VCaP (cell line): ENCODE measurements around the gene ATP6V1G3.
"Not testable (repeated sequence)": the region's sequence is repeated elsewhere in the genome, so short reads cannot be mapped to it uniquely, and the experiment has no call there.

ENCODE experiments used
- H3K27ac ChIP-seq: fragments of 450-650 bp; 2 replicates; pipeline ENCODE4 v1.5.1; 2017
- CTCF ChIP-seq: fragments of 450-650 bp; conservative IDR thresholded peaks from 2 replicates; pipeline ENCODE4 v1.5.1; 2017; ENCODE audit warnings: mild to moderate bottlenecking, moderate library complexity

ATP6V1G3 gene

GRCh38 chr1:198529414-198529813 is 11.1 kb downstream of the ATP6V1G3 start:
- peak overlapping the region; percentile 8; the same call in 1 of the 2 replicates for H3K27ac ChIP-seq
- TF ChIP-seq CTCF, result no peak

- TF ChIP-seq CTCF, result no peak
- H3K27ac ChIP-seq, result no peak overlapping the region
These were observed 12.1 kb downstream of the ATP6V1G3 start for GRCh38 chr1:198528364-198528763.

- no peak for TF ChIP-seq CTCF
These were observed 15.9 kb downstream of the ATP6V1G3 start for GRCh38 chr1:198524556-198524955.

GRCh38 chr1:198524127-198524526 is 16.4 kb downstream of the ATP6V1G3 start:
- H3K27ac ChIP-seq, result not testable (repeated sequence)

More at GRCh38 chr1:198524556-198524955, 15.9 kb downstream of the ATP6V1G3 start:
- no peak overlapping the region for H3K27ac ChIP-seq

GRCh38 chr1:198523182-198523950 is 17.1 kb downstream of the ATP6V1G3 start:
- H3K27ac ChIP-seq, result no peak overlapping the region
- no peak for TF ChIP-seq CTCF

- H3K27ac ChIP-seq, result no peak overlapping the region
- TF ChIP-seq CTCF, result no peak
These were observed 19.8 kb downstream of the ATP6V1G3 start for GRCh38 chr1:198520524-198521254.

- TF ChIP-seq CTCF, result no peak
- no peak overlapping the region for H3K27ac ChIP-seq
These were observed 20.6 kb downstream of the ATP6V1G3 start for GRCh38 chr1:198519639-198520501.
